Upper lobe of right lung (tissue), 1 donor: ENCODE data around the gene CDC37L1. TPM values are rescaled to one million over a fixed set of nuclear protein-coding genes. Genes with fewer than 3 reads are reported as not detected.

Experiments used
- ATAC-seq: fragments of 200-7000 bp; cut with Tn5 transposase; one replicate; pipeline ENCODE4 v1.9.1; 2020; ENCODE audit warnings: mild to moderate bottlenecking, moderate library complexity
- DNase-seq: peaks from one replicate; pipeline ENCODE4 v3.0.0-alpha.2; 2020
- H3K27ac ChIP-seq: fragments of 200-600 bp; one replicate; pipeline ENCODE4 v1.8.0; 2022
- H3K27me3 ChIP-seq: fragments of 200-600 bp; one replicate; pipeline ENCODE4 v1.8.0; 2022; ENCODE audit warnings: mild to moderate bottlenecking
- H3K36me3 ChIP-seq: fragments of 200-600 bp; one replicate; pipeline ENCODE4 v1.8.0; 2022
- H3K4me1 ChIP-seq: fragments of 200-600 bp; one replicate; pipeline ENCODE4 v1.8.0; 2022
- H3K4me3 ChIP-seq: fragments of 200-600 bp; one replicate; pipeline ENCODE4 v1.8.0; 2022; ENCODE audit warnings: mild to moderate bottlenecking
- H3K9me3 ChIP-seq: fragments of 200-600 bp; one replicate; pipeline ENCODE4 v1.8.0; 2022
- CTCF ChIP-seq: fragments of 200-600 bp; IDR thresholded peaks from one replicate; pipeline ENCODE4 v1.8.0; 2022; ENCODE audit warnings: antibody characterized with exemption
- intact Hi-C: fragments of 100-400 bp; cut with DNase I; formaldehyde crosslinking; loops from one replicate; pipeline ENCODE4 v1.11.0; 2022
- total RNA-seq: library from RNA; stranded (reverse); fragmentation: NEBNext Ultra II Directional; extraction: Animal tissue kit (Norgen Biotek cat#: 25700); gene quantifications from one replicate; pipeline ENCODE4 v1.2.1, GENCODE V29; 2021
- donor health status: DM: no; HTN: yes; CAD: no; lungs with severe emphysema.

CDC37L1 gene
- total RNA-seq, 1 donor from 2014 or later, result 23.6 TPM

GRCh38 chr9:4670591-4670990 is 8.8 kb upstream of the CDC37L1 start:
- H3K27ac ChIP-seq, result no peak overlapping the region
- H3K27me3 ChIP-seq, result no peaks in the 10 kb centered on the region
- H3K9me3 ChIP-seq, result no peaks in the 10 kb centered on the region
- H3K36me3 ChIP-seq, result no peaks in the 10 kb centered on the region
- DNase-seq (no peak), ATAC-seq (no peak)
- TF ChIP-seq CTCF, result no peak
- no peaks in the 10 kb centered on the region for H3K4me1 ChIP-seq
- intact Hi-C loops, result no loop called here
- H3K4me3 ChIP-seq, result no peak overlapping the region

GRCh38 chr9:4671737-4672136 is 7.6 kb upstream of the CDC37L1 start:
- no peak for TF ChIP-seq CTCF
- Histone ChIP-seq H3K9me3 (no peaks in the 10 kb centered on the region), H3K4me1 (no peaks in the 10 kb centered on the region), H3K27me3 (no peaks in the 10 kb centered on the region), H3K36me3 (no peaks in the 10 kb centered on the region), H3K27ac (no peak overlapping the region), H3K4me3 (no peak overlapping the region)
- intact Hi-C loops, result no loop called here
- ATAC-seq, result no peak
- DNase-seq, result no peak

- H3K27ac ChIP-seq, result no peak overlapping the region
- intact Hi-C loops, result no loop called here
- no peak for TF ChIP-seq CTCF
- H3K9me3 ChIP-seq, result no peaks in the 10 kb centered on the region
- H3K36me3 ChIP-seq, result no peaks in the 10 kb centered on the region
- H3K4me1 ChIP-seq, result peaks cover 3% of the 10 kb centered on the region
- ATAC-seq, result no peak
- no peak for DNase-seq
- H3K27me3 ChIP-seq, result no peaks in the 10 kb centered on the region
- no peak overlapping the region for H3K4me3 ChIP-seq
Observed at GRCh38 chr9:4674783-4675182, 4.6 kb upstream of the CDC37L1 start.

GRCh38 chr9:4677392-4677791 is 2.0 kb upstream of the CDC37L1 start:
- TF ChIP-seq CTCF, result no peak
- DNase-seq (no peak), ATAC-seq (no peak)
- Histone ChIP-seq H3K4me3 (no peak overlapping the region), H3K36me3 (no peaks in the 10 kb centered on the region), H3K27me3 (no peaks in the 10 kb centered on the region), H3K9me3 (no peaks in the 10 kb centered on the region), H3K4me1 (peaks cover 13% of the 10 kb centered on the region), H3K27ac (peak overlapping the region; percentile 99)
- intact Hi-C loops, result no loop called here

GRCh38 chr9:4678679-4679267 is 596 bp upstream of the CDC37L1 start:
- H3K27me3 ChIP-seq, result no peaks in the 10 kb centered on the region
- H3K36me3 ChIP-seq, result no peaks in the 10 kb centered on the region
- intact Hi-C loops, result no loop called here
- DNase-seq (no peak), ATAC-seq (no peak)
- H3K4me3 ChIP-seq, result peak overlapping the region; percentile 69
- peaks cover 13% of the 10 kb centered on the region for H3K4me1 ChIP-seq
- H3K27ac ChIP-seq, result peak overlapping the region; percentile 99
- H3K9me3 ChIP-seq, result no peaks in the 10 kb centered on the region
- TF ChIP-seq CTCF, result no peak

GRCh38 chr9:4680173-4680525 is 780 bp downstream of the CDC37L1 start:
- H3K4me1 ChIP-seq, result peaks cover 13% of the 10 kb centered on the region
- intact Hi-C loops, result loop anchor here (10.0 kb wide), 1 partner anchor 55 kb away; no protein-coding TSS in a partner anchor
- TF ChIP-seq CTCF, result no peak
- H3K36me3 ChIP-seq, result peaks cover 8% of the 10 kb centered on the region
- DNase-seq, result no peak
- peak overlapping the region; percentile 99 for H3K27ac ChIP-seq
- peak overlapping the region; percentile 69 for H3K4me3 ChIP-seq
- no peaks in the 10 kb centered on the region for H3K27me3 ChIP-seq
- no peak for ATAC-seq
- H3K9me3 ChIP-seq, result no peaks in the 10 kb centered on the region
